ENCODE data around the gene SLC39A11.

The SLC39A11 gene

GRCh38 chr17:73057196-73057595 is 35.3 kb downstream of the SLC39A11 start:
- no peak overlapping the region for H3K4me3 ChIP-seq (ENCODE audit: low read depth, low read length)
- DNase-seq: no peak
- TF ChIP-seq, protein P1, sequence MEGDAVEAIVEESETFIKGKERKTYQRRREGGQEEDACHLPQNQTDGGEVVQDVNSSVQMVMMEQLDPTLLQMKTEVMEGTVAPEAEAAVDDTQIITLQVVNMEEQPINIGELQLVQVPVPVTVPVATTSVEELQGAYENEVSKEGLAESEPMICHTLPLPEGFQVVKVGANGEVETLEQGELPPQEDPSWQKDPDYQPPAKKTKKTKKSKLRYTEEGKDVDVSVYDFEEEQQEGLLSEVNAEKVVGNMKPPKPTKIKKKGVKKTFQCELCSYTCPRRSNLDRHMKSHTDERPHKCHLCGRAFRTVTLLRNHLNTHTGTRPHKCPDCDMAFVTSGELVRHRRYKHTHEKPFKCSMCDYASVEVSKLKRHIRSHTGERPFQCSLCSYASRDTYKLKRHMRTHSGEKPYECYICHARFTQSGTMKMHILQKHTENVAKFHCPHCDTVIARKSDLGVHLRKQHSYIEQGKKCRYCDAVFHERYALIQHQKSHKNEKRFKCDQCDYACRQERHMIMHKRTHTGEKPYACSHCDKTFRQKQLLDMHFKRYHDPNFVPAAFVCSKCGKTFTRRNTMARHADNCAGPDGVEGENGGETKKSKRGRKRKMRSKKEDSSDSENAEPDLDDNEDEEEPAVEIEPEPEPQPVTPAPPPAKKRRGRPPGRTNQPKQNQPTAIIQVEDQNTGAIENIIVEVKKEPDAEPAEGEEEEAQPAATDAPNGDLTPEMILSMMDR (IDR thresholded peaks at IDR 0.05; ENCODE audit: low read depth, low read length): no peak
- no peak overlapping the region for H3K27ac ChIP-seq
- no peaks in the 10 kb centered on the region for H3K27me3 ChIP-seq (ENCODE audit: insufficient read depth, low read depth, severe bottlenecking)
- no peaks in the 10 kb centered on the region for H3K9me3 ChIP-seq (ENCODE audit: severe bottlenecking)
- no peaks in the 10 kb centered on the region for H3K36me3 ChIP-seq

GRCh38 chr17:73052923-73053322 is 39.6 kb downstream of the SLC39A11 start:
- H3K27ac ChIP-seq: no peak overlapping the region
- TF ChIP-seq, protein P1 (IDR thresholded peaks at IDR 0.05; ENCODE audit: low read depth, low read length): no peak
- no peaks in the 10 kb centered on the region for H3K36me3 ChIP-seq
- no peaks in the 10 kb centered on the region for H3K27me3 ChIP-seq (ENCODE audit: insufficient read depth, low read depth, severe bottlenecking)
- no peak for DNase-seq
- peaks cover 3% of the 10 kb centered on the region for H3K9me3 ChIP-seq (ENCODE audit: severe bottlenecking)
- no peak overlapping the region for H3K4me3 ChIP-seq (ENCODE audit: low read depth, low read length)

GRCh38 chr17:73050797-73051196 is 41.7 kb downstream of the SLC39A11 start:
- Histone ChIP-seq H3K4me3 (ENCODE audit: low read depth, low read length) (no peak overlapping the region), H3K27me3 (ENCODE audit: insufficient read depth, low read depth, severe bottlenecking) (no peaks in the 10 kb centered on the region)
- TF ChIP-seq, protein P1 (IDR thresholded peaks at IDR 0.05; ENCODE audit: low read depth, low read length): no peak

GRCh38 chr17:73048170-73048569 is 44.3 kb downstream of the SLC39A11 start:
- Histone ChIP-seq H3K36me3 (no peaks in the 10 kb centered on the region), H3K27ac (no peak overlapping the region), H3K27me3 (ENCODE audit: insufficient read depth, low read depth, severe bottlenecking) (no peaks in the 10 kb centered on the region), H3K9me3 (ENCODE audit: severe bottlenecking) (peaks cover 3% of the 10 kb centered on the region), H3K4me3 (ENCODE audit: low read depth, low read length) (no peak overlapping the region)
- no peak for DNase-seq
- TF ChIP-seq, protein P1 (IDR thresholded peaks at IDR 0.05; ENCODE audit: low read depth, low read length): no peak

More at GRCh38 chr17:73050797-73051196, 41.7 kb downstream of the SLC39A11 start:
- Histone ChIP-seq H3K9me3 (ENCODE audit: severe bottlenecking) (peaks cover 3% of the 10 kb centered on the region), H3K27ac (no peak overlapping the region), H3K36me3 (no peaks in the 10 kb centered on the region)
- DNase-seq: no peak

- Histone ChIP-seq H3K9me3 (ENCODE audit: severe bottlenecking) (peaks cover 6% of the 10 kb centered on the region), H3K36me3 (no peaks in the 10 kb centered on the region), H3K27ac (no peak overlapping the region), H3K4me3 (ENCODE audit: low read depth, low read length) (no peak overlapping the region), H3K27me3 (ENCODE audit: insufficient read depth, low read depth, severe bottlenecking) (no peaks in the 10 kb centered on the region)
- TF ChIP-seq, protein P1 (IDR thresholded peaks at IDR 0.05; ENCODE audit: low read depth, low read length): no peak
- no peak for DNase-seq
Observed at GRCh38 chr17:73045724-73046123, 46.8 kb downstream of the SLC39A11 start.

All from WERI-Rb-1 (cell line).